Mesenteric fat pad (tissue), 1 donor: ENCODE measurements around the gene WDR93. TPM values are rescaled to one million over a fixed set of nuclear protein-coding genes. Genes with fewer than 3 reads are reported as not detected.
"Not testable (repeated sequence)": the region's sequence is repeated elsewhere in the genome, so short reads cannot be mapped to it uniquely, and the experiment has no call there.

Experiments used
- DNase-seq: peaks from one replicate; pipeline ENCODE4 v3.0.0-alpha.2; 2020; ENCODE audit warnings: low spot score
- total RNA-seq: library from RNA; stranded (reverse); fragmentation: NEBNext Ultra II Directional; extraction: Animal tissue kit (Norgen Biotek cat#: 25700); gene quantifications from one replicate; pipeline ENCODE4 v1.2.1, GENCODE V29; 2021
- donor health status: DM: yes; HTN: yes; CAD: no.

The WDR93 gene
- total RNA-seq, 1 donor from 2014 or later, result 0.32 TPM

GRCh38 chr15:89766357-89767311 is 76.0 kb downstream of the WDR93 start:
- no peak for DNase-seq

GRCh38 chr15:89767411-89767915 is 76.9 kb downstream of the WDR93 start:
- no peak for DNase-seq

GRCh38 chr15:89768071-89768500 is 77.5 kb downstream of the WDR93 start:
- no peak for DNase-seq

- no peak for DNase-seq
These were observed 78.8 kb downstream of the WDR93 start for GRCh38 chr15:89769366-89769765.

- DNase-seq, result no peak
These were observed 79.4 kb downstream of the WDR93 start for GRCh38 chr15:89770041-89770440.

GRCh38 chr15:89772932-89773583 is 82.4 kb downstream of the WDR93 start:
- no peak for DNase-seq

GRCh38 chr15:89774492-89774891 is 83.9 kb downstream of the WDR93 start:
- DNase-seq, result no peak

GRCh38 chr15:89775815-89776214 is 85.2 kb downstream of the WDR93 start:
- no peak for DNase-seq

- peak; percentile 97 for DNase-seq
These were observed 85.9 kb downstream of the WDR93 start, which contains the start of gene MESP2 for GRCh38 chr15:89776274-89777072. TSS of gene MESP2 (plus strand) at chr15:89776332. CDS start at chr15:89776358, 26 bp downstream.

GRCh38 chr15:89777073-89777751 is 86.6 kb downstream of the WDR93 start:
- DNase-seq, result no peak

GRCh38 chr15:89777782-89778380 is 87.3 kb downstream of the WDR93 start:
- DNase-seq, result no peak

GRCh38 chr15:89778861-89779260 is 88.2 kb downstream of the WDR93 start:
- no peak for DNase-seq

GRCh38 chr15:89780601-89781000 is 90.0 kb downstream of the WDR93 start:
- no peak for DNase-seq

GRCh38 chr15:89781055-89781454 is 90.4 kb downstream of the WDR93 start:
- DNase-seq, result no peak

GRCh38 chr15:89781891-89782618 is 91.4 kb downstream of the WDR93 start:
- no peak for DNase-seq

GRCh38 chr15:89782619-89782950 is 92.0 kb downstream of the WDR93 start:
- DNase-seq, result not testable (repeated sequence)

- no peak for DNase-seq
These were observed 92.7 kb downstream of the WDR93 start for GRCh38 chr15:89783111-89783860.

- DNase-seq, result no peak
These were observed 93.5 kb downstream of the WDR93 start for GRCh38 chr15:89783861-89784685.
